WTC11 (cell line): Measurements from ENCODE around the gene HJURP. TPM values are rescaled to one million over a fixed set of nuclear protein-coding genes. Genes with fewer than 3 reads are reported as not detected.

Experiments
- ATAC-seq: fragments of 200-7000 bp; cut with Tn5 transposase; 2 replicates; pipeline ENCODE4 v1.10.0; 2021; ENCODE audit warnings: mild to moderate bottlenecking, moderate library complexity
- CTCF ChIA-PET: fragments of 300-600 bp; sonication (Branson Sonifier 250); formaldehyde crosslinking; loops from one replicate; lab custom pipeline; 2021; ENCODE audit warnings: antibody characterized with exemption; lab: Charles Lee
- POLR2A ChIA-PET: fragments of 350-600 bp; sonication (Branson Sonifier 250); formaldehyde crosslinking; loops from one replicate; lab custom pipeline; 2021; ENCODE audit warnings: antibody characterized with exemption; lab: Charles Lee
- DNase-seq: peaks from one replicate; pipeline ENCODE4 v3.0.0; 2021; ENCODE audit warnings: low spot score
- H3K27ac Mint-ChIP-seq: 2 replicates; pipeline ENCODE4 v1.8.0; 2021; ENCODE audit warnings: mixed read lengths
- H3K27me3 Mint-ChIP-seq: 2 replicates; pipeline ENCODE4 v1.8.0; 2021; ENCODE audit warnings: low read depth, mild to moderate bottlenecking, moderate library complexity, mixed read lengths
- H3K36me3 Mint-ChIP-seq: 2 replicates; pipeline ENCODE4 v1.8.0; 2021; ENCODE audit warnings: mixed read lengths
- H3K4me1 Mint-ChIP-seq: 2 replicates; pipeline ENCODE4 v1.8.0; 2022; ENCODE audit warnings: mixed read lengths
- H3K4me3 Mint-ChIP-seq: 2 replicates; pipeline ENCODE4 v1.8.0; 2021; ENCODE audit warnings: mild to moderate bottlenecking, moderate library complexity, mixed read lengths
- H3K9me3 Mint-ChIP-seq: 2 replicates; pipeline ENCODE4 v1.8.0; 2021; ENCODE audit warnings: mixed read lengths
- AR ChIP-seq: fragments of 250-450 bp; sonication (Bioruptor Pico); IDR thresholded peaks from 2 replicates; pipeline ENCODE4 v1.9.0; 2021; ENCODE audit warnings: mild to moderate bottlenecking
- ATF1 ChIP-seq: sonication (generic); formaldehyde crosslinking; IDR thresholded peaks from 2 replicates; pipeline ENCODE4 v1.8.1; 2023; ENCODE audit warnings: mild to moderate bottlenecking, moderate library complexity, missing genetic modification reagents
- ATF2 ChIP-seq: sonication (generic); formaldehyde crosslinking; IDR thresholded peaks from 2 replicates; pipeline ENCODE4 v1.8.1; 2022; ENCODE audit warnings: low read depth, missing genetic modification reagents, borderline replicate concordance
- ATF3 ChIP-seq: sonication (generic); formaldehyde crosslinking; conservative IDR thresholded peaks from 2 replicates; pipeline ENCODE4 v1.8.1; 2022; ENCODE audit warnings: mild to moderate bottlenecking, missing genetic modification reagents
- GRHL2 ChIP-seq: fragments of 250-450 bp; sonication (Bioruptor Pico); IDR thresholded peaks from 2 replicates; pipeline ENCODE4 v1.8.0; 2022; ENCODE audit warnings: mild to moderate bottlenecking, moderate library complexity; ENCODE audit not compliant: insufficient replicate concordance, severe bottlenecking
- MLX ChIP-seq: sonication (generic); formaldehyde crosslinking; IDR thresholded peaks from 2 replicates; pipeline ENCODE4 v1.8.1; 2023; ENCODE audit warnings: mild to moderate bottlenecking, missing genetic modification reagents, moderate library complexity
- NR2C2 ChIP-seq: sonication (generic); formaldehyde crosslinking; IDR thresholded peaks from 2 replicates; pipeline ENCODE4 v1.8.0; 2022; ENCODE audit warnings: mild to moderate bottlenecking, missing genetic modification reagents
- USF2 ChIP-seq: sonication (generic); formaldehyde crosslinking; IDR thresholded peaks from 2 replicates; pipeline ENCODE4 v1.8.1; 2023; ENCODE audit warnings: mild to moderate bottlenecking, missing genetic modification reagents, moderate library complexity
- ZNF219 ChIP-seq: sonication (generic); formaldehyde crosslinking; IDR thresholded peaks from 2 replicates; pipeline ENCODE4 v1.8.0; 2023; ENCODE audit warnings: missing genetic modification reagents, mild to moderate bottlenecking, borderline replicate concordance
- ZNF281 ChIP-seq: sonication (generic); formaldehyde crosslinking; IDR thresholded peaks from 2 replicates; pipeline ENCODE4 v1.8.0; 2023; ENCODE audit warnings: mild to moderate bottlenecking, missing genetic modification reagents
- ZNF416 ChIP-seq: fragments of 250-450 bp; sonication (Bioruptor Pico); IDR thresholded peaks from 2 replicates; pipeline ENCODE4 v1.9.0; 2021; ENCODE audit warnings: mild to moderate bottlenecking, inconsistent platforms
- total RNA-seq: library from RNA; stranded (reverse); gene quantifications from 3 replicates; pipeline ENCODE4 v1.2.3, GENCODE V29; 2021

The HJURP gene
- total RNA-seq, 1 experiment from 2014 or later = 83.7 TPM

GRCh38 chr2:233791151-233791882, 63.0 kb downstream of the HJURP start (continued):
- no peak for TF ChIP-seq NR2C2 (CRISPR knock-in tag)
- no peak for TF ChIP-seq ATF3 (CRISPR knock-in tag)
- no peak for TF ChIP-seq ATF2
- TF ChIP-seq, all 79 proteins: peak for 0

GRCh38 chr2:233789554-233789953, 64.8 kb downstream of the HJURP start:
- CTCF ChIA-PET = no interaction called here
- ATAC-seq (no peak), DNase-seq (no peak)
- Mint-ChIP-seq H3K27ac (no peak overlapping the region), H3K36me3 (no peaks in the 10 kb centered on the region), H3K4me1 (no peaks in the 10 kb centered on the region), H3K9me3 (peaks cover 12% of the 10 kb centered on the region), H3K4me3 (no peak overlapping the region), H3K27me3 (no peaks in the 10 kb centered on the region; the same call in 1 of the 2 replicates)
- TF ChIP-seq MLX (CRISPR knock-in tag) (no peak), USF2 (CRISPR knock-in tag) (no peak), ZNF219 (CRISPR knock-in tag) (no peak), AR (no peak), ATF1 (CRISPR knock-in tag) (no peak), GRHL2 (no peak), ZNF416 (no peak), ZNF281 (CRISPR knock-in tag) (no peak)
- POLR2A ChIA-PET = no interaction called here

Other genes starting within 250 kb of the HJURP start
- 0.11 to 0.13 TPM in 2 of 3 replicates, not detected in the other for gene UGT1A8, start 236.9 kb downstream of the HJURP start, total RNA-seq
- 0.11 to 0.18 TPM in 2 of 3 replicates, not detected in the other for gene UGT1A10, start 218.1 kb downstream of the HJURP start, total RNA-seq
- gene UGT1A9, start 182.6 kb downstream of the HJURP start, total RNA-seq = not detected in 3 replicates
- gene UGT1A7, start 172.6 kb downstream of the HJURP start, total RNA-seq = not detected in 3 replicates
- gene UGT1A6, start 161.6 kb downstream of the HJURP start, total RNA-seq = 0.53 TPM in 1 of 3 replicates, not detected in the others
- not detected in 3 replicates for gene UGT1A5, start 141.6 kb downstream of the HJURP start, total RNA-seq
- 0.14 to 0.22 TPM in 2 of 3 replicates, not detected in the other for gene UGT1A4, start 135.8 kb downstream of the HJURP start, total RNA-seq
- not detected in 3 replicates for gene UGT1A3, start 125.5 kb downstream of the HJURP start, total RNA-seq
- gene UGT1A1, start 94.3 kb downstream of the HJURP start, total RNA-seq = 0.11 TPM in 1 of 3 replicates, not detected in the others
- 0.16 TPM in 1 of 3 replicates, not detected in the others for gene MROH2A, start 76.2 kb downstream of the HJURP start, total RNA-seq
- gene TRPM8, start 62.8 kb upstream of the HJURP start, total RNA-seq = 0.26 TPM in 1 of 3 replicates, not detected in the others
- gene SPP2, start 196.2 kb upstream of the HJURP start, total RNA-seq = not detected in 3 replicates